OCI-LY3 (cell line): Measurements from ENCODE around the gene ERICH3.
"Not testable (repeated sequence)": the region's sequence is repeated elsewhere in the genome, so short reads cannot be mapped to it uniquely, and the experiment has no call there.

Experiments
- H2AFZ ChIP-seq: fragments of 200-600, 300-600 bp; shearing (Covaris generic); 2 replicates; pipeline ENCODE4 v1.6.0; 2014; ENCODE audit warnings: antibody characterized with exemption, low read depth, low read length
- H3K27ac ChIP-seq: fragments of 200-600, 300-600 bp; sonication (generic); 2 replicates; pipeline ENCODE4 v1.5.1; 2014; ENCODE audit warnings: mild to moderate bottlenecking, low read length, moderate library complexity, mixed read lengths
- H3K27me3 ChIP-seq: fragments of 200-600, 300-600 bp; sonication (generic); 2 replicates; pipeline ENCODE4 v1.6.1; 2014; ENCODE audit warnings: low read depth, low read length, mixed read lengths
- H3K36me3 ChIP-seq: fragments of 200-600, 300-600 bp; sonication (generic); replicated peaks from 2 replicates; pipeline ENCODE3; 2014; ENCODE audit warnings: low read depth, low read length, mixed read lengths
- H3K4me1 ChIP-seq: fragments of 300-600, 200-600 bp; sonication (generic); 2 replicates; pipeline ENCODE4 v1.6.1; 2014; ENCODE audit warnings: low read length, mixed read lengths
- H3K4me2 ChIP-seq: fragments of 200-600, 300-600 bp; sonication (generic); 2 replicates; pipeline ENCODE4 v1.6.1; 2014; ENCODE audit warnings: low read length, mixed read lengths
- H3K4me3 ChIP-seq: fragments of 300-600, 200-600 bp; sonication (generic); 2 replicates; pipeline ENCODE4 v1.5.1; 2014; ENCODE audit warnings: antibody characterized with exemption, mild to moderate bottlenecking, low read length, moderate library complexity
- H3K79me2 ChIP-seq: fragments of 300-600, 200-600 bp; shearing (Covaris generic); 2 replicates; pipeline ENCODE4 v1.6.1; 2014; ENCODE audit warnings: mild to moderate bottlenecking, low read length, mixed read lengths
- H3K9ac ChIP-seq: fragments of 300-600, 200-600 bp; shearing (Covaris generic); 2 replicates; pipeline ENCODE4 v1.6.0; 2014; ENCODE audit warnings: mild to moderate bottlenecking, low read length, moderate library complexity
- H3K9me3 ChIP-seq: fragments of 200-600, 300-600 bp; shearing (Covaris generic); 2 replicates; pipeline ENCODE4 v1.6.1; 2014; ENCODE audit warnings: low read length, mixed read lengths; ENCODE audit not compliant: insufficient read depth
- H4K20me1 ChIP-seq: fragments of 200-600, 300-600 bp; sonication (generic); 2 replicates; pipeline ENCODE4 v1.6.1; 2016; ENCODE audit warnings: low read length, mixed read lengths; ENCODE audit not compliant: insufficient read depth
- CTCF ChIP-seq: fragments of 200-600, 300-600 bp; sonication (generic); IDR thresholded peaks from 2 replicates; pipeline ENCODE4 v1.5.1; 2014; ENCODE audit warnings: antibody characterized with exemption, low read length, low read depth
- EZH2phosphoT487 ChIP-seq: fragments of 200-600 bp; shearing (Covaris generic); IDR thresholded peaks from 2 replicates; pipeline ENCODE4 v1.6.1; 2018; ENCODE audit warnings: antibody characterized with exemption, mixed run types, low read depth

The ERICH3 gene

GRCh38 chr1:74674278-74675048, 871 bp upstream of the ERICH3 start:
- Histone ChIP-seq H3K27me3 (peaks cover 18% of the 10 kb centered on the region; the same call in 1 of the 2 replicates), H3K4me1 (peaks cover 18% of the 10 kb centered on the region), H3K27ac (no peak overlapping the region), H3K4me3 (peak overlapping the region; percentile 76), H3K79me2 (no peaks in the 10 kb centered on the region), H3K36me3 (no peaks in the 10 kb centered on the region), H3K9ac (no peak overlapping the region), H3K9me3 (no peaks in the 10 kb centered on the region), H4K20me1 (no peaks in the 10 kb centered on the region), H2AFZ (no peak overlapping the region), H3K4me2 (peak overlapping the region; percentile 94)
- TF ChIP-seq CTCF: no peak
- no peak for TF ChIP-seq EZH2phosphoT487

- not testable (repeated sequence) for H3K4me3 ChIP-seq, H2AFZ ChIP-seq, H3K9me3 ChIP-seq, H3K4me2 ChIP-seq, H3K36me3 ChIP-seq, H3K9ac ChIP-seq, H3K27ac ChIP-seq, H4K20me1 ChIP-seq, H3K79me2 ChIP-seq
- H3K27me3 ChIP-seq: peaks cover 14% of the 10 kb centered on the region; the same call in 1 of the 2 replicates
- H3K4me1 ChIP-seq: peaks cover 17% of the 10 kb centered on the region
Measured at GRCh38 chr1:74670866-74671265, 2.7 kb downstream of the ERICH3 start.

GRCh38 chr1:74654708-74655107, 18.9 kb downstream of the ERICH3 start:
- Histone ChIP-seq H3K9me3 (no peaks in the 10 kb centered on the region), H3K4me1 (peaks cover 17% of the 10 kb centered on the region), H3K27me3 (no peaks in the 10 kb centered on the region), H3K27ac (no peak overlapping the region), H3K4me2 (no peak overlapping the region), H3K9ac (no peak overlapping the region), H3K4me3 (no peak overlapping the region), H3K36me3 (no peaks in the 10 kb centered on the region), H2AFZ (no peak overlapping the region), H3K79me2 (no peaks in the 10 kb centered on the region), H4K20me1 (no peaks in the 10 kb centered on the region)
- no peak for TF ChIP-seq CTCF
- no peak for TF ChIP-seq EZH2phosphoT487

- Histone ChIP-seq H3K4me1 (peaks cover 17% of the 10 kb centered on the region), H3K4me3 (peak overlapping the region; percentile 9; the same call in 1 of the 2 replicates), H3K79me2 (no peaks in the 10 kb centered on the region), H2AFZ (peak overlapping the region; percentile 29; the same call in 1 of the 2 replicates), H3K9me3 (no peaks in the 10 kb centered on the region), H3K27me3 (no peaks in the 10 kb centered on the region), H4K20me1 (no peaks in the 10 kb centered on the region), H3K4me2 (peak overlapping the region; percentile 60), H3K9ac (no peak overlapping the region), H3K27ac (no peak overlapping the region), H3K36me3 (no peaks in the 10 kb centered on the region)
- TF ChIP-seq EZH2phosphoT487 (no peak), CTCF (no peak)
Measured at GRCh38 chr1:74652711-74653139, 20.9 kb downstream of the ERICH3 start.
